ENCODE measurements around the gene ANP32A.

- TF ChIP-seq CTCF (IDR thresholded peaks at IDR 0.05; ENCODE audit: poor library complexity) (no peak), EZH2 (IDR thresholded peaks at IDR 0.05; ENCODE audit: borderline replicate concordance) (no peak), EZH2phosphoT487 (IDR thresholded peaks at IDR 0.05; ENCODE audit: low read depth, severe bottlenecking, unreplicated experiment) (no peak)
Measured at GRCh38 chr15:68751622-68752021, 69.1 kb downstream of the ANP32A start.
